GM18498 (cell line): ENCODE results near the gene LRRTM4.

Source experiments
- ATAC-seq: cut with Tn5 transposase; IDR thresholded peaks from one replicate; pipeline ENCODE4 v1.9.1; 2021; ENCODE audit warnings: mild to moderate bottlenecking, moderate library complexity; ENCODE audit not compliant: unreplicated experiment

Gene LRRTM4

GRCh38 chr2:76930056-76930744 lies 592.0 kb downstream of the LRRTM4 start:
- no peak for ATAC-seq

GRCh38 chr2:76928026-76928425 lies 594.1 kb downstream of the LRRTM4 start:
- no peak for ATAC-seq

DNA sequence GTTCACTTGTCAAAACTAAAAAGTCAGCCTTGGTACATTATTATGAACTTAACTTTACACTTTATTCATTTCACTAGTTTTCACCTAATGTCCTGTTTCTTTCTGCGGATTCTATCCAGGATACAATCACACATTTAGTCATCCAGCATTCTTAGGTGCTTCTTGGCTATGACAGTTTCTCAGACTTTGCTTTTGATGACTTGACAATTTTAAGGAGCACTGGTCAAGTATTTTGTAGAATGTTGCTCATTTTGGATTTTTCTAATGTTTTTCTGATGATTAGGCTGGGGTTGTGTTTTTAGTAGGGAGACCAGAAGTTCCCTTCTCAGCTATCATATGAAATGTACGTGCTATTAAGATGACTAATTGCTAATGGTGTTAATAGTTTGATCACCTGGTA lies 601.2 kb downstream of the LRRTM4 start:
- ATAC-seq: no peak

- ATAC-seq: no peak
Observed at GRCh38 chr2:76895469-76895868, 626.7 kb downstream of the LRRTM4 start.

GRCh38 chr2:76870581-76870980 lies 651.6 kb downstream of the LRRTM4 start:
- ATAC-seq: no peak

DNA sequence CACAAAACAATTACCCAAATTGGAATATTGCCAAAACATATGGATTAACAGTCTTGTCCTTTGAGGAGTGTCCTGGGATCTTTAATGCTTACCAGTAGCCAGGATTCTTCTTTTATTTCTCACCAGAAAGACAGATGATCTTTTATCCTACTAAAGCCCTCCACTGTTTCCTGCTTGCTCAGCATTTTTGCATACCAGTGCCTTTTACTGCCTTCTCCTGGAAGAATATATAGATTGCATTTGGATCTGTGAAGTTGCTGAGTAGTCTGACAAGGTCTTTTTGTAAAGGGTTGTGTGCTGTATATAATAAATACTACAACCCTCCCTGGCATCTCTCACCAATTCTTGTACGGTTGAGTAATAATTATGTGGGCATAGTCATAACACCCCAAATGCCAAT lies 652.2 kb downstream of the LRRTM4 start:
- ATAC-seq: no peak

- ATAC-seq: no peak
Observed at GRCh38 chr2:76867854-76868253, 654.3 kb downstream of the LRRTM4 start.

GRCh38 chr2:76866464-76866863 lies 655.7 kb downstream of the LRRTM4 start:
- no peak for ATAC-seq

GRCh38 chr2:76862901-76863300 lies 659.3 kb downstream of the LRRTM4 start:
- ATAC-seq: no peak

- no peak for ATAC-seq
Observed at GRCh38 chr2:76861708-76862107, 660.5 kb downstream of the LRRTM4 start.

DNA sequence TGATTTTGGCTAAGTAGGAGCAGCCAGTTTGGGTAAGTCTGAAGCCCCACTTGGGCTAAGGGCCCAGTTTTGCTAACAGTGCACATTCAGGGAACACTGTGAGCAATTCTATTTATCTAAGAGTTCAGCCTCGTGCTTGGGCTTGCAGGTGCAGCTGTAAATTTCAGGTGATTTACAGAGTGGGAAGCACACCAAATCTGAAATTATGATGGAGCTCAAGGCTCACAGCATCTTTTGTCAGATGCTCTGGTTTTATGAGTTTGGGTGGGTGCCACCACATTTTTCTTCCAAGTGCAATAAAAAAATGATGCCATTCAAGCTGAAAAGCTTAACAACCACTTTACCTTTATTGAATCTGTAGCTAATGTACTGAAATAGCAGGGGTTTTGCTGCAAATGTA lies 671.2 kb downstream of the LRRTM4 start:
- no peak for ATAC-seq

- ATAC-seq: no peak
Observed at GRCh38 chr2:76849086-76849485, 673.1 kb downstream of the LRRTM4 start.

GRCh38 chr2:76839826-76840225 lies 682.4 kb downstream of the LRRTM4 start:
- ATAC-seq: no peak

- no peak for ATAC-seq
Observed at GRCh38 chr2:76829374-76830234, 692.6 kb downstream of the LRRTM4 start.

GRCh38 chr2:76826691-76827090 lies 695.5 kb downstream of the LRRTM4 start:
- ATAC-seq: no peak

DNA sequence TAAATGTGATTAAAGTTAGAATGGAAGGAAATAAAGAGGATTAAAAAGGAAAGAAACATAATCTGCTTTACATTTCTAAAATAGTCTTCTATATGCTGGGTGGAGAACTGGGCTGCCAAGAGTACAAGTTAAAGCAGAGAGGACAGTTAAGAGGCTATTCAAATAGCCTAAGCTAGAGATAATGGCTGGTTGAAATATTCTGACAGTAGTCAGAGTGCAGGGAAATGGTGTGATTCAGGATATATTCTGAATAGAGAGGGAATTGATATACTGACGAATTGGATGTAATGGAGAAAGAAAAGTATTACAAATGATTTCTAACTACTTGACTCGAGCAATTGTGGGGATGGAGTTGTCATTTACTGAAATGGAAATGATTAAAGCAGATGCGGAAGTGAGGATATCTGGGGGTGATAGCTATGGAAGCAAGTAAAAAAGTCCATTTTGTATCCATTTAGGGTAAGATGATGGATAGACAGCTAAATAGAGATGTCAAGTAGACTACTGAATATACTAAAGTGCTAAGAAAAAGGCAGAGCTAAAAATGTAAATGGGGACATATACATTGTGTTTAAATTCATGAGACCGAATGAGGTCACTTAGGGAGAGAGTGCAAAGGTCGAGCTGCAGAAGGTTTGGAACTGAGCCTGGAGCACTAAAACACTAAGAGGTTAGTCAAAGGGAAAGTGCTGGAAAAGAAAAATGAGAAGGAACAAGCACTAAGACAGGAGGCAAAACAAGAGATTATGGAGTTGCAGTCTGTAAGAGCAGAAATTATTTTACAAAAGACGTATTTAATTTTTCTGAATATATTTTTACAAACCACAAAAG lies 696.8 kb downstream of the LRRTM4 start:
- ATAC-seq: no peak

DNA sequence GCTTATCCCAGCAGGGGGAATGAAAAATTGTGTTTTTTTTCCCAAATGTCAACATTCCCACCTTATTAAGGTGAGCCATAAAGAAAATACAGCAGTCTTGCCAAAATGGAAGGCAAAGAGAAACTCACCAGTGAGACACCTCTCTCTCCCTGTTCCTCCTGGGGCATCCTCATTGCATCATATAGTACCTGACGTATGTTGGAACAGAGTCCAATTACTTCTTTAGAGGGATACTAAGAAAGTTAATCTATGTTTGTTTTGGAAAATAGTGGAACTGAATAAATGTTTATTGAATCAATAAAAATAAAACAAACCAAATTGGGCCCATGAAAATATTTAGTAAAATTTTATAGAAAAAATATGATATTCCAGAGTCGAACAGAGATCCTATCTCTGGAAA lies 700.4 kb downstream of the LRRTM4 start:
- ATAC-seq: no peak

- ATAC-seq: no peak
Observed at GRCh38 chr2:76813084-76813483, 709.1 kb downstream of the LRRTM4 start.

DNA sequence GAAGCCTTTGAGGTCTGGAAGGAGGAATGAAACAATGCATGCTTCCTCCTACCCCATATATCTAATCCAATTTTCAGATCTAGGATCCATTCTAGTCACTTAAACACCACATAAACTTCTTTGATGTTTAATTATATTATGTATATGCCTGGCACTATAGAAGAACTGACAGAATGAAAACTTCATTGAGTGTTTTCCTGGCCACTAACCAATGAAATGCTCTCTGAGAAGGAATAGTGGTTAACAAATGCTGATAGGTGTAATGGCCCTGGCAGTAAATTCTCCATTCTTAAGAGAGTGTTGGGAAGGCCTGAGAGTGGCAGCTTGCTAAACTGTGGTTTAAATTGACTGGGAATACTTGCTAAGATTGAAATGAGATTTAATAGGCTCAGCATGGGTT lies 710.0 kb downstream of the LRRTM4 start:
- no peak for ATAC-seq

DNA sequence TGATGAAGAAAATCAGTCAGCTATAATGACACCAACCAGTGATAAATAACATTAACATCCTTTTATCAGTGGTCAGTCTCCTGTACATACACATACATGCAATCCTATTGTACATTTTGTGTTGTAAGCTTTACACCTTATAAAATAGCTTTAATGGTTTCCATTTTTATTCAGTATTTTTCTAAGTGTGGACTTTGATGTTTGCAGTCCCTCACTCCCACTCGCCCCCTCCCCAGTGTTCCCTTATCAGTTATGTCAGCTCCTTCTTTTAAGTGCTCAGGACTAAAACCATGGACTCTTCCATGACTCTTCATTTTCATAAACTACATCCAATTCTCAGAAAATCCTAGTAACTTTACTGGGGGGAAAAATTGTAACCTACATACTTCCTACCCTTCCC lies 713.0 kb downstream of the LRRTM4 start:
- ATAC-seq: no peak

DNA sequence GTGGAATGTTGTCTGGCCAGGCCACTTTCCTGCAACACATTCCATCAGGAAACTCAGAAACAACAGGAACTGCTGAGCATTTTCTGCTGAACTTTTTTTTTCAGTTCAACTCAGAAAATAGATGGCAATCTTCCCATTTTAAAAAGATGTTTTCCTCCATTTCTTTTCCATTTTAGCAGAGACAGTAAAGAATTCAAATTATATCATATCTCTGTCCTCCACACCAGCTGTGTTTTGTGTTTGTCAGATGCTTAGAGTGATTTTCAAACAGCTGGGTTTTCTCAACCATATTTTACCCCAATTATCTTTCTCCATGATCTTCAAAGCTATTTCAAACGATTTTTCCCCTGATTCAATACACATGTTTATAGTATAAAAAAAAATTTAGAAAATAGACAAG lies 713.4 kb downstream of the LRRTM4 start:
- ATAC-seq: no peak
